NT2/D1 (cell line): ENCODE data around the gene SH2D3C.
"Not testable (repeated sequence)": the region's sequence is repeated elsewhere in the genome, so short reads cannot be mapped to it uniquely, and the experiment has no call there.

Experiments used
- SUZ12 ChIP-seq: IDR thresholded peaks from 2 replicates; pipeline ENCODE4 v1.6.1; 2011; ENCODE audit not compliant: insufficient read length, insufficient read depth; ENCODE audit errors: extremely low read depth
- ZNF274 ChIP-seq: IDR thresholded peaks from 2 replicates; pipeline ENCODE4 v1.6.1; 2011; ENCODE audit warnings: mild to moderate bottlenecking, low read depth, low read length

DNA sequence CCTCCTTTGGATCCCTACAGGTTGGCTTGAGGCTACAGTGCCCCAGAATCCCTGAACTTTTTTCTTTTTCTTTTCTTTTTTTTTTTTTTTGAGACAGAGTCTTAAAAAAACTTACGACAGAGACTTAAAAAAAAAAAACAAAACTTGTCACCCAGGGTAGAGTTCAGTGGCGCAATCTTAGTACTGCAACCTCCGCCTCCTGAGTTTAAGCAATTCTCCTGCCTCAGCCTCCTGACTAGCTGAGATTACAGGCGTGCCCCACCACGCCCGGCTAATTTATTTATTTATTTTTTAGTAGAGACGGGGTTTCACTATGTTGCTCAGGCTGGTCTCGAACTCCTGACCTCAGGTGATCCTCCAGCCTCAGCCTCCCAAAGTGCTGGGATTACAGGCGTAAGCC lies 2.4 kb upstream of the SH2D3C start:
- not testable (repeated sequence) for TF ChIP-seq SUZ12, ZNF274
